GM19452 (cell line): Measurements from ENCODE around the gene RAD50.
"Not testable (repeated sequence)": the region's sequence is repeated elsewhere in the genome, so short reads cannot be mapped to it uniquely, and the experiment has no call there.

Experiments
- ATAC-seq: cut with Tn5 transposase; IDR thresholded peaks from one replicate; pipeline ENCODE4 v1.9.1; 2021; ENCODE audit not compliant: unreplicated experiment

RAD50 gene

GRCh38 chr5:132556763-132557477, at the start of gene RAD50:
Gene RAD50, plus strand, starts transcription at chr5:132556977. Its CDS starts 348 bp downstream, at chr5:132557325.
- peak; percentile 98 for ATAC-seq

DNA sequence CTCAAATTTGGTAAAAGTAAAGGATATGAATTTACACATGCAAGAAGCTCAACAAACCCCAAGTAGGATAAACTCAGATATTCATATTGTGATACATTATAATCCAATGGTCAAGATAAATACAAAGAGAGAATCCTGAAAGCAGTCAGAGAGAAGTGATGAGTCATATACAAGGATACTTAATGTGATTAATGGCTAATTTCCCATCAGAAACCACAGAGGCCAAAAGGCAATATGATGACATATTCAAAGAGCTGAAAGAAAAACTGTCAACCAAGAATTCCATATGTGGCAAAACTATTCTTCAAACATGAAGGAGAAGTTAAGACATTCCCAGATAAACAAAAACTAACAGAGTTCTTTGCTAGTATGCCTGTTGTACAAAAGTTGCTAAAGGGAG, 46.7 kb upstream of the RAD50 start:
- ATAC-seq: no peak

- not testable (repeated sequence) for ATAC-seq
Observed at GRCh38 chr5:132513618-132514336, 43.0 kb upstream of the RAD50 start.

- not testable (repeated sequence) for ATAC-seq
Observed at GRCh38 chr5:132522067-132522466, 34.7 kb upstream of the RAD50 start.

- ATAC-seq: not testable (repeated sequence)
Observed at GRCh38 chr5:132524877-132525276, 31.9 kb upstream of the RAD50 start.

DNA sequence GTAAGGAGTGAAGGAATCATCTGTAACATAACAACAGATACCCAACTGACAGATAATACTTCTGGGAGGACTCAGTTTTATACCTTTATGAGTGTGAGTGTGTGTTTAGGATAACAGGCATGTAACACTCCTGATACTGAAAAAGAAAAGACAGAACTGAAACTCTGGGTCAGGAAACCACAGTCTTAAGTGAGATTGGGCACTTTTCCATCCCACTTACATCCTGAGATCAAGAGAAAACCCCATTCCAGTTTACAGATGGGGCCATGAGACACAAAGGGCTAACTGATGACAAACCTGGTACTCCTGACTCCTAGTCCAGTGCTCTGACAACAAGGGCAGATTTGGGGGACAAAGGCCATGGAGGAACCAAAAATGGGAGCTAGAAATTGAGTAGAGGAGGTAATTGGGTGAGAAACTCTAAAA, 31.5 kb upstream of the RAD50 start:
- peak; percentile 73 for ATAC-seq

DNA sequence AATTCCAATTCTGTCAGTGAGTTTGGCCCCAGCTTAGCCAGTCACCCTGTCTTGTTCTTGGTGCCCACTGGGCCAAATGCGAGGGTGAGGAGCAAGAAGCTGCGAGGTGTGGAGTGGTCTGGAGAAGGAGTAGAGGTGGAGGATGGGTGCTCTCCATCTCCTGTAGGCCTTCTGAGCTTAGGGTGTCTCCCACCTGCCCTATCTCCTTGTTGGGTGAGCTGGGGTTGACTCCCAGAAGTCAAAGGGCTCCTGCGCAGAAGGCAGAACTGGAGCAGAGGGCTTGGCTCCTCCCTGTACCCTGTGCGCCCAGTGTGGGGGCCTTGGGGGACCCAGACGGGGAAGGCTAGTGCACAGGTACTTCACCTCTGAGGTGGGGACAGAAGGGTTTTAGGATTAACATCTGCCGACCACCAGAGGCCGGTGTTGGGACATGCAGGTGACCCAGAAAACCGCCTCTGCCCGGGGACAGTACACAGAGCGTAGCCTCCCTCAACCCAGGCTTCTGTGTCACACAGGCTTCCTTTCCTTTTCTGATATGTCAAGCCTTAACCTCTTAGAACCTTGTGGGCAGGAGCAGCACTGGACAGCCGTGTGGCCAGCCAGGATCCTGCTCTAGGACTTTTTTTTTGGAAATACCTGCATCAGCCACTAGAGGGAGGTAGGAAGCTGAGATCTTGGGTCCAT, 30.3 kb upstream of the RAD50 start:
- no peak for ATAC-seq

DNA sequence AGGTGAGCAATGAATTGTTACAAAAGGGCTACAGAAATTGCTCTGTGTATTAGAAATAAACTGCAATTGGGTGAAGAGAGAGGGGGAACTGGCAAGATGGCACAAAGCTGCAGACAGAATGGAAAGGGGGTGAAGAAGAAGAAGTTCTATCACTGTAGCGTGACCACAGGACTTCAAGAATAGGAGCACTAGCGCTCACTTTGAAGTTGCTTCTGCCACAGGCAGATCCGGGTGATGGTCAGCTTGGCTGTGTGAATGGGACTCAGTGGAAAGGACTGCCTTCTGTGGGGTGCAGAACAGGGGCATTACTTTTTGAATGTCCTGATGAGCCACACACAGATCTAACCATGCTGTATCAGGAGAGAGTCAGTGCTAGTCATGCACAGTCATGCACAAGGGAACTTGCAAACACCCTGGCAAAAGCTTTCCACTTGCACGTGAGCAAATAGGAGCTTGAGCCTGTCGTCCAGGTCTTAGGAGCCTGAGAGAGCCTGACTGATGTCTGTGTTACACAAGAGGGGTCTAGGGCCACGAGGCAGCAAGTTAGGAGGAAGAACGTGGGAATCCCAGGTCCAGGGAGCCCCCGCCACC, 29.7 kb upstream of the RAD50 start:
- ATAC-seq: no peak

GRCh38 chr5:132528021-132528420, 28.8 kb upstream of the RAD50 start:
- ATAC-seq: no peak

DNA sequence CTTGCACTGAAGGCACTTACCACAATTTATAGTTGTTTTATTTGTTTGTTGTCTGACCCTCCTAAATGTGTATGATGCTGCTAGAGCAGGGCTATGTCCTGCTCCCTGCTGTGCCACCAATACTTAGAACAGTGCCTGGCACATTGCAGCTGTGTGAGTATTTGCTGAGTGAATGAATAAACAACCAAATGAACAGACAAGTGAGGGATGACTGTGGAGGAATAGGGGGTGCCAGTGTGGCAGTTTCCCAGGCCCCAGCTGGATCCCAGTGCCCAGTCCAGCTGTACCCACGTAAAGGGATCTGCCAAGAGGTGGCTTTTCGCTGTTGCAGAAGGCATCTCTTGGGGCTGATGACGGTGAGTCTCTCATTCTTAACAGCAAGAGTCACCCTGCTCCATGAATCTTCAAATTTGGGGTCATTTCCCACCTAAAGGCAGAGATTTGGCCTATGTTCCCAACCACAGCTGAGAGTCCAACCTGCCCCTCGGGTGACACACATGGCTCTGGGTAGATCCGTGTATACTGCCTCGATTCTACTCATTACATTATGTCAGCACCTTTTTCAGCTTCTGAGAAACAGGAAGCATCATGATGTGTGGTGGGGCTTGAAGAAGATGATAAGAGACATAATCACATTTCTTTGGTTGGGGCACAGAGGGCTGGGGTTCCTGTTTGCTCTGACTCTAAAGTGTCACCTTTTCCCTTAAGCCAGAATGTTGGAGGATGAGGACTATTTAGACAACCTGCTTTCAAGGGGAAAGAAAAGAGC, 27.7 kb upstream of the RAD50 start:
- ATAC-seq: no peak

- ATAC-seq: no peak
Observed at GRCh38 chr5:132530946-132531345, 25.8 kb upstream of the RAD50 start.

GRCh38 chr5:132539716-132540115, 17.1 kb upstream of the RAD50 start:
- no peak for ATAC-seq

GRCh38 chr5:132540149-132540548, 16.6 kb upstream of the RAD50 start:
- ATAC-seq: no peak

- no peak for ATAC-seq
Observed at GRCh38 chr5:132540764-132541163, 16.0 kb upstream of the RAD50 start.

DNA sequence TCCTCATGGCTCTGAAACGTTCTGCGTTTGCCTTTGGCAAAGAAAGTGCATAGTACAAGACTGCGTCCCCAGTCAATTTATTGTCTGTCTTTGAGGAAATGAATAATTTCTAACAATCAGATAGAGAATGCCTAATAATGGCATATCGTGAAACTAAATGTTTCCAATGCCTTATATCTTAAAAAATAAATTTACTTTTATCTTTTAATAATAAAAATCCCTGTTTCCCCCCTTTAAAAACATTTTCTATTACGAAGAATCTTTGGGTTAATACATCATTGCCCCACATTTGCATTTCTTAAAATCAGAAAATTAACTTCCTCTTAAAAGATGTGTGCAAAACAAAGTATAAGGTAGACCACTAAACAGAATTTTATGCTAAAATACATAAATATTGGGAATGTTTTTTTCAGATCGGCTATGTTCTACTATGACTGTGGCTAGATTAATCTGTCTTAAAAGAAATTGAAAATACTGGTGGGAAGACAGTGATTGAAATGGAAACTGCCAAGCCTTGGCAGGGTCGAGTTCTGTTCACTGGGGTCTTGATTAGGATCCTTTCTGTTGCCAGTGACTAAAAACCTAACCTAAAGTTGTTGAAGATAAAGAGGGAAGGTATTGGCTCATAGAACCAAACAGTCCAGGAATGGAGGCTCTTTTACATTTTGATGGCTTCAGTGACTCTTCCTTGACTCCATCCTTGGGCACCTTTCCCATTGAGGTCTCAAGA, 13.1 kb upstream of the RAD50 start, which contains the start of gene IL5:
IL5 (minus strand) TSS at position 51 of the 730 bp plus-strand sequence; CDS start at position 7, 44 bp downstream.
- no peak for ATAC-seq

DNA sequence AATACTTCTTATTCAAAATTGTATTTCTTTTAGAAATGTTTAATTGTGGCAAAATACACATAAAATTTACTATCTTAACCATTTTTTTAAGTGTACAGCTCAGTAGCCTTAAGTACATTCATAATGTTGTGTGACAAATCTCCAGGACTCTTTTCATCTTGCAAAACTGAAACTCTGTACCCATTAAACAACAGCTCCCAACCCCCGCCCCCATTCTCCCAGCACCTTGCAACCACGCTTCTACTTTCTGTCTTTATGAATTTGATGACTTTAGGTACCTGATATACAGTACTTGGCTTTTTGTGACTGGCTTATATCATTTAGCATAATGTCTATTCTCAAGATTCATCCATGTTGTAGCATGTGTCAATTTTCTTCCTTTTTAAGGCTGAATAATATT, 10.7 kb upstream of the RAD50 start:
- no peak for ATAC-seq

GRCh38 chr5:132547269-132547668, 9.5 kb upstream of the RAD50 start:
- no peak for ATAC-seq

- not testable (repeated sequence) for ATAC-seq
Observed at GRCh38 chr5:132548834-132549233, 7.9 kb upstream of the RAD50 start.

- no peak for ATAC-seq
Observed at GRCh38 chr5:132549576-132549975, 7.2 kb upstream of the RAD50 start.
